LNCAP (cell line): ENCODE results near the gene ERN1.

ENCODE experiments used
- TF ChIP-seq, protein P1 (sequence below): fragments of 450-650 bp; IDR thresholded peaks from 2 replicates; pipeline ENCODE4 v1.5.1; 2017; ENCODE audit warnings: mild to moderate bottlenecking

The ERN1 gene

DNA sequence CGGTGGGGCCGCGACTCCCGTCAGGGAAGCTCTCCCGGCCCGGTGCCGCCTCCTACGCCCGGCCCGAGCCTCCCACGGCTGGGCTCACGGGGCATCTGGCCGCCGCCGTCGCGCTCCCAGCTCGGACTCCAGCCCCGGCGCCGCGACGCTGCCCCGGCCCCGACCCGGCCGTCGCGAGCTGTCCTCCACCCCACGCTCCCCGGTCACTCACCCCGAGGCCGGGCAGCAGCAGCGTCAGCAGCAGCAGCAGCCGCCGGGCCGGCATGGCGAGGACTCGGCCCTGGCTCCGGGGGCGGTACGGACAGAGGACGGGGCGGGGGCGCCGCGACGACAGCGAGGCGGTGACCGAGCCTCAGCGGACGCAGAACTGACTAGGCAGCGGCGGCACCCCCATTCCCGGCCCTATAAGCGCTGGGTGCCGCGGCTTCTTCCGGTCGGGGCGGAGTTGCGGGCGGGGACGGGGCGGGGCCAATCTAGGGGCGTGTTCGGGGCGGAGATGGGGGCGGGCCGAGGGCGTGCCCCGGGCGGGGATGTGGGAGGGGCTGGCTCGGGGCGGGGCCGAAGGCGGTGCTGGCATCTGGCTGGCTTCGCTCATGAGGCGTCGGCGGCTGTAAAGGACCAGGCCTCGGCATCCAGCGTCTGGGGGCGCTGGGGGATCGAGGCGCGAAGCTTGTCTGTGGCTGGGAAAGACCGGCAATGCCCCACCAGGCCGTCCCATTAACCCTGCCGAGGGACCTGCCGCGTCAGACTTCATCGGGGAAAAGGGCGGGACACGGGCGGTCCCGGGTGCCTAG is at the start of gene ERN1:
ERN1 (minus strand) TSS at position 380 of the 794 bp plus-strand sequence; CDS start at position 265, 115 bp downstream.
- TF ChIP-seq, protein P1, sequence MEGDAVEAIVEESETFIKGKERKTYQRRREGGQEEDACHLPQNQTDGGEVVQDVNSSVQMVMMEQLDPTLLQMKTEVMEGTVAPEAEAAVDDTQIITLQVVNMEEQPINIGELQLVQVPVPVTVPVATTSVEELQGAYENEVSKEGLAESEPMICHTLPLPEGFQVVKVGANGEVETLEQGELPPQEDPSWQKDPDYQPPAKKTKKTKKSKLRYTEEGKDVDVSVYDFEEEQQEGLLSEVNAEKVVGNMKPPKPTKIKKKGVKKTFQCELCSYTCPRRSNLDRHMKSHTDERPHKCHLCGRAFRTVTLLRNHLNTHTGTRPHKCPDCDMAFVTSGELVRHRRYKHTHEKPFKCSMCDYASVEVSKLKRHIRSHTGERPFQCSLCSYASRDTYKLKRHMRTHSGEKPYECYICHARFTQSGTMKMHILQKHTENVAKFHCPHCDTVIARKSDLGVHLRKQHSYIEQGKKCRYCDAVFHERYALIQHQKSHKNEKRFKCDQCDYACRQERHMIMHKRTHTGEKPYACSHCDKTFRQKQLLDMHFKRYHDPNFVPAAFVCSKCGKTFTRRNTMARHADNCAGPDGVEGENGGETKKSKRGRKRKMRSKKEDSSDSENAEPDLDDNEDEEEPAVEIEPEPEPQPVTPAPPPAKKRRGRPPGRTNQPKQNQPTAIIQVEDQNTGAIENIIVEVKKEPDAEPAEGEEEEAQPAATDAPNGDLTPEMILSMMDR, result no peak

DNA sequence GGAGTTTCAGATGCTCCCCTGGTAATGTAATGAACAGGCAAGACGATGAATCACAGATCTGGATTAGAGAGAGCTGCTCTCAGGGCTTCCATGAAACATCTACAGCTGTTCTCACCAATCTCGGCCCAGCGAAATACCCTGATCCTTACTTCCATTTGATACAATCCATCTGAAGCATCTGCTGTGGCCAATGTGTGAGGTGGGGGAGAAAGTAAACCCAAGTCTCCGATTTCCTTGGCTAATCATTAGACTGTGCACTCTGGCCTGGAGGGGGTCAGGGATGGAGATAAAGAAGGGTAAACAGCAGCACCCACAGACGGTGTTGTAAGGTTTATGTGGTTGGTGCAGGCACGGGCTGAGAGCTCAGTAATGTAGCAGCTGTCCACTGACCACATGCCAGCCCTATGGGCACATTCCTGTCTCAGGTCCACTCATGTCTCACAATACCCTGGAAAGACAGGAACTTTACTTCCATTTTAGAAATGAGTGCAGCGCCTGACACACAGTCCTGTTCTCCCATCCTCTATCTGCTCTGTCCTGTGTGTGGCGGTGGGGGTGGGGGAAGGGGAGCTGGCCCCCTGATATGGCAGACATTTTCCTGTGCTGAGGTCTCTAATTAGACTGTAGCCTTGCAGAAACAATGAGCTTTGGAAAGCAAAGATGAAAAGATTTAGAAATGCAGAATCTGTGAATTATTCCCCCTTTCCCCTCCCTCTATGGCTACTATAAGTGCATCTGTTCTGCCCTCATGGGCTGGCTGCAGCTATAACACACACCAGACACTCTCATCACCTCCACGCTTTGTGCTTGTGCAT is 48.3 kb upstream of the ERN1 start:
- TF ChIP-seq, protein P1, result no peak

DNA sequence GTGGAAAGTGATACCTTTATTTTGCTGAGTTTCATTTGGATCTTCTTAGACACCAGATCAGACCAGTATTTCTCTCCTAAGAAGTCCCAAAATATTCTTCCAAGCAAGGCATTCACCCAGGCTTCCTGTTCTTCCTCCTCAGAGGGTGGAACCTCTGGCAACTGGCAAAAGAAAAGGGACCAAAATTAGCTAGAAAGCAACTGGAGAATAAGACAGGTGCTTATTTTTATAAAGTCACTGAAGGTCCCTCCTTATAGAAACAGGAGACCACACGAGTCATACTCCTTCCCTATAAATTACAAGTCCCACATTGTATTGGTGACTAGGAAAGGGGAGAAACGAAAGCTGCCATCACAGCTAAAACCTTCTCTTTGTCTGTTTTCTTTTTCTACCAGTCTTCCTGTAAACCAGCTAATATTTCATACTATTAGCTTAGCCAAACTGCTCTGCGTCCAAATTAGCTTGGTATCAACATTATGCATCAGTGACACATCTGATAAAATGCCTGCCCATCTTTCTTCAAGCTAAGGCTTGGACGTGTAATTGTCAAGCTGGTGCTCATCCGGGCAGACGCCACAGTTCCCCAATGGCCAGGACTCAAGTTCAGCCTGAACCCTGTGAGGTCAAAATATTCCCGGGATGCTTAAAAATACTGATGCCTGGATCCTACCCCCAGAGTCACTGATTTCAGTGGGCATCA is 47.5 kb upstream of the ERN1 start:
- TF ChIP-seq, protein P1, result no peak

GRCh38 chr17:64176556-64176955 is 46.6 kb upstream of the ERN1 start:
- TF ChIP-seq, protein P1, result no peak

DNA sequence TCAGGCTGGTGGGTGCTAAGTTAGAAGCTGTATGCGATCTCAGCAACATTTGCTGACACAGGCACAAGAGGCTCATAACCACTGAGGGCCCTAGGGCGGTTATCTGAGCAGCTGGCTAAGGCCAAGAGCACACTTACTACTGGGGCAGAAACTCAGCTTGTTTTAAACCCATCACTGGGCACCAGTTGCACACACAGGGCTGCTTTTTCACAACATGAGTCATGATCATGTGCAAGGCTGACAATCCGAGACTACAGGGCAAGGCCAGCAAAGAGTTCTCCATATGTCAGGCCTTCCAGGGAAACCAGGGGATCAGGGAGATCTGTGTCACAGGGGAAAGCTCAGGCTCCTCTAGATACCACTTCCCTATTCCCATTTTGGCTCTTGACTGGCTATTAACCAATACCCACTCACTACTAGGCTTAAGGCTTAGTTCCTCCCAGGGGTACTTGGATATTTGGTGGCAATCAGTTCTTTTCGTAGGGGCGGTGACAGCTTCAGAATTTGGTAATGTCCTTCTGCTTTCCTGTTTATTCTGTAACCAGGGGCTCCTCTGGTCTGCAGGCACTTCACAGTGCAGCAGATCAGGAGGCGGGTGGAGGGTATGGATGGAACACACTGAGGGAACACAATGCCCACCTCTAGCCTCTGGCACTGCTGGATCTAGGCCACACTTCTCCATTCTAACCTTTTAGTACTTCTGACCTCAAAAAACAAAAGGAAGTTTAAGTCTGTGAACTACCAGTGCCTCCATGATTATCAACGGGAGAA is 44.9 kb upstream of the ERN1 start:
- TF ChIP-seq, protein P1, result no peak

DNA sequence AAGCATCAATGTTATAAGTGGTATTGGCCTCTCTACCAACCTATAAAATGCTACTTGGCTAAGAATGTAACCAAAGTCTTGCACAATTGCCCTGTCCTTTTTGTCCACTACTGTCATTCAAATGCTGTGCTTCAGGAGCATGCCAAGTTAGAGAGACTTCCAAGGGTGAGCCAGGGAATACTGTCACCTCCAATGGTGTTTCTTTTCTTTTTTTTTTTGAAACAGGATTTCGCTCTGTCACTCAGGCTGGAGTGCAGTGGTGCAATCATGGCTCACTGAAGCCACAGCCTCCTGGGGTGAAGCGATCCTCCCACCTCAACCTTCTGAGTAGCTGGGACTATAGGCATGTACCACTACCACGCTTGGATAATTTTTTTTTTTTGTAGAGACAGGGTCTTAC is 43.7 kb upstream of the ERN1 start:
- TF ChIP-seq, protein P1, result no peak

DNA sequence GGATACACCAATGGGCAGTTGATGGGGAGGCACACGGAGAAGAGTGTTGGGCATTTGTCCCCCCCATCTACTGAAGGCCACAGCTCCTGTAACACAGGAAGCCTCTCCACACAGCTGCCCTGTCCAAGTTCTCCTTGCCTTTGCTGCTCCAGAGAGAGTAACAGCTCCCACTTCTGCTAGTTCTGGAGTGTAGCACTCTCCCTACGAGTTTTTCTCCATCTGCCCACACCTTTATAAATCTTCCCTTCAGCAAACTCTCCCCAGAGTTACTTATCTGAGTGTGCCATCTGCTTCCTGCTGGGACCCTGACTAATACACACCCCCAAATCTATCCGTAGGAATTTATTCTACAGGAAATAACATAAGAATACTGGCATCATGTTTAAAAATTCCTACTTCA is 42.6 kb upstream of the ERN1 start:
- TF ChIP-seq, protein P1, result no peak
